AG08395 (cell line): ENCODE measurements around the gene SPATA31C2.
"Not testable (repeated sequence)": the region's sequence is repeated elsewhere in the genome, so short reads cannot be mapped to it uniquely, and the experiment has no call there.

Experiments used
- DNase-seq: peaks from one replicate; pipeline ENCODE4 v3.0.0; 2012; ENCODE audit warnings: mixed read lengths, low spot score

Gene SPATA31C2

GRCh38 chr9:88138375-88138774 is at the start of gene SPATA31C2:
SPATA31C2 (minus strand) TSS chr9:88138475; CDS start chr9:88138446, 29 bp downstream.
- DNase-seq, result not testable (repeated sequence)

- peak; percentile 58 for DNase-seq
Observed at GRCh38 chr9:88187631-88188030, 49.4 kb upstream of the SPATA31C2 start.

GRCh38 chr9:88186495-88187110 is 48.3 kb upstream of the SPATA31C2 start:
- DNase-seq, result no peak

- DNase-seq, result no peak
Observed at GRCh38 chr9:88184976-88185375, 46.7 kb upstream of the SPATA31C2 start.

- DNase-seq, result no peak
Observed at GRCh38 chr9:88183798-88184495, 45.7 kb upstream of the SPATA31C2 start.

- no peak for DNase-seq
Observed at GRCh38 chr9:88182501-88182900, 44.2 kb upstream of the SPATA31C2 start.

- DNase-seq, result no peak
Observed at GRCh38 chr9:88180081-88180765, 41.9 kb upstream of the SPATA31C2 start.

GRCh38 chr9:88179062-88179521 is 40.8 kb upstream of the SPATA31C2 start:
- no peak for DNase-seq

- no peak for DNase-seq
Observed at GRCh38 chr9:88178641-88179040, 40.4 kb upstream of the SPATA31C2 start.

- DNase-seq, result no peak
Observed at GRCh38 chr9:88177371-88177770, 39.1 kb upstream of the SPATA31C2 start.

GRCh38 chr9:88174324-88174723 is 36.0 kb upstream of the SPATA31C2 start:
- DNase-seq, result no peak

- DNase-seq, result peak; percentile 49
Observed at GRCh38 chr9:88173378-88173999, 35.2 kb upstream of the SPATA31C2 start.

GRCh38 chr9:88169700-88170099 is 31.4 kb upstream of the SPATA31C2 start:
- no peak for DNase-seq

GRCh38 chr9:88168564-88168963 is 30.3 kb upstream of the SPATA31C2 start:
- no peak for DNase-seq

GRCh38 chr9:88166660-88167059 is 28.4 kb upstream of the SPATA31C2 start:
- DNase-seq, result no peak

- DNase-seq, result no peak
Observed at GRCh38 chr9:88164850-88165249, 26.6 kb upstream of the SPATA31C2 start.

GRCh38 chr9:88161144-88161543 is 22.9 kb upstream of the SPATA31C2 start:
- no peak for DNase-seq

GRCh38 chr9:88143957-88144625 is 5.8 kb upstream of the SPATA31C2 start:
- DNase-seq, result no peak

GRCh38 chr9:88143179-88143578 is 4.9 kb upstream of the SPATA31C2 start:
- no peak for DNase-seq

GRCh38 chr9:88133552-88133951 is 4.7 kb downstream of the SPATA31C2 start:
- not testable (repeated sequence) for DNase-seq

- DNase-seq, result not testable (repeated sequence)
Observed at GRCh38 chr9:88129556-88129955, 8.7 kb downstream of the SPATA31C2 start.
